OCI-LY1 (cell line): ENCODE results near the gene SLC16A13.

ENCODE experiments used
- H2AFZ ChIP-seq: fragments of 200-600 bp; sonication (generic), shearing (Covaris generic); 2 replicates; pipeline ENCODE4 v1.6.0; 2014; ENCODE audit warnings: antibody characterized with exemption, mild to moderate bottlenecking, low read length
- H3F3A ChIP-seq: fragments of 200-600 bp; sonication (generic), shearing (Covaris generic); 2 replicates; pipeline ENCODE4 v1.6.0; 2014; ENCODE audit warnings: mild to moderate bottlenecking, antibody characterized with exemption, low read length, moderate library complexity; ENCODE audit not compliant: insufficient read depth
- H3K27ac ChIP-seq: fragments of 200-600 bp; sonication (generic); 2 replicates; pipeline ENCODE4 v1.5.1; 2014; ENCODE audit warnings: low read length, mixed run types, mild to moderate bottlenecking, low read depth; ENCODE audit not compliant: poor library complexity, severe bottlenecking
- H3K27me3 ChIP-seq: fragments of 200-600 bp; sonication (generic); 2 replicates; pipeline ENCODE4 v1.6.0; 2014; ENCODE audit warnings: antibody characterized with exemption, mild to moderate bottlenecking, low read length, moderate library complexity; ENCODE audit not compliant: insufficient read depth
- H3K36me3 ChIP-seq: fragments of 200-600 bp; sonication (generic); 2 replicates; pipeline ENCODE4 v1.6.1; 2014; ENCODE audit warnings: mild to moderate bottlenecking, antibody characterized with exemption, low read length, moderate library complexity, mixed read lengths; ENCODE audit not compliant: insufficient read depth
- H3K4me1 ChIP-seq: fragments of 200-600 bp; sonication (generic); 2 replicates; pipeline ENCODE4 v1.5.1; 2014; ENCODE audit warnings: mild to moderate bottlenecking, low read length, moderate library complexity; ENCODE audit not compliant: insufficient read depth, severe bottlenecking
- H3K4me2 ChIP-seq: fragments of 200-600 bp; sonication (generic), shearing (Covaris generic); 2 replicates; pipeline ENCODE4 v1.6.1; 2014; ENCODE audit warnings: low read length
- H3K4me3 ChIP-seq: fragments of 200-600 bp; sonication (generic); 2 replicates; pipeline ENCODE4 v1.5.1; 2014; ENCODE audit warnings: low read length, low read depth, mild to moderate bottlenecking, mixed read lengths; ENCODE audit not compliant: poor library complexity, severe bottlenecking
- H3K79me2 ChIP-seq: fragments of 200-600 bp; shearing (Covaris generic); 2 replicates; pipeline ENCODE4 v1.6.1; 2016; ENCODE audit warnings: mixed run types, low read length, mixed read lengths; ENCODE audit not compliant: insufficient read depth
- H3K9ac ChIP-seq: fragments of 200-600 bp; sonication (generic), shearing (Covaris generic); 2 replicates; pipeline ENCODE4 v1.6.1; 2014; ENCODE audit warnings: mild to moderate bottlenecking, low read length, mixed read lengths
- H3K9me2 ChIP-seq: fragments of 200-600 bp; sonication (generic), shearing (Covaris generic); 2 replicates; pipeline ENCODE4 v1.6.1; 2014; ENCODE audit warnings: low read depth, mild to moderate bottlenecking, low read length, mixed read lengths
- H3K9me3 ChIP-seq: fragments of 200-600 bp; shearing (Covaris generic); 2 replicates; pipeline ENCODE4 v1.6.1; 2014; ENCODE audit warnings: low read length, mixed read lengths
- H4K20me1 ChIP-seq: fragments of 200-600 bp; sonication (generic), shearing (Covaris generic); 2 replicates; pipeline ENCODE4 v1.6.0; 2016; ENCODE audit warnings: mild to moderate bottlenecking, low read length; ENCODE audit not compliant: insufficient read depth
- EZH2 ChIP-seq: fragments of 200-600 bp; sonication (generic), shearing (Covaris generic); IDR thresholded peaks from 2 replicates; pipeline ENCODE4 v1.8.0; 2017; ENCODE audit warnings: borderline replicate concordance, mixed run types, mild to moderate bottlenecking, antibody characterized with exemption, low read length, moderate library complexity, mixed read lengths
- TF ChIP-seq, protein P1 (sequence below): fragments of 200-600 bp; sonication (generic), shearing (Covaris generic); IDR thresholded peaks from 2 replicates; pipeline ENCODE4 v1.5.1; 2017; ENCODE audit warnings: mild to moderate bottlenecking, antibody characterized with exemption, low read length, moderate library complexity, mixed read lengths

The SLC16A13 gene

DNA sequence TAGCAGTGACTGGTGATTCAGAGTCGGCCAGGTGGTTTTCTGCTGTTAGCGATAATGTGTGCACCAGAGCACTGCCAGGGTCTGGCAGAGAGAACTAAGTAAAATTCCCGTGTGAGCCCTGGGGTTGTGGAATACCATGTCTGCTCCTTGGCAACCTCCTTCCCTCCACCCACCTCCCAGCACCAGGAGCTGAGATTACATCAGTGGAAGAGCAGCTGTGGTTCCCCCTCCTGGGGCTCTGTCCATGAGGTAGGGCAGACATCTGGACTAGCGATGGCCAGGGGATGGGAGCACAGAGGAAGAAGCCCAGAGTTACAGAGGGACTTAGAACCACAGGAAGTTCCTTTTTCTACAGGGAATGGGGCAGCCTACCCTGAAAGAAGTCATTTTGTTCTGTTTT lies 28.4 kb downstream of the SLC16A13 start:
- Histone ChIP-seq H3K4me3 (no peak overlapping the region), H3K27me3 (peaks cover 6% of the 10 kb centered on the region; the same call in 1 of the 2 replicates), H3K4me2 (no peak overlapping the region), H3K4me1 (no peaks in the 10 kb centered on the region), H3K36me3 (no peaks in the 10 kb centered on the region; the same call in 1 of the 2 replicates), H3F3A (no peaks in the 10 kb centered on the region), H2AFZ (no peak overlapping the region), H3K9ac (no peak overlapping the region), H3K79me2 (no peaks in the 10 kb centered on the region), H3K9me3 (no peaks in the 10 kb centered on the region), H4K20me1 (no peaks in the 10 kb centered on the region), H3K27ac (no peak overlapping the region), H3K9me2 (no peaks in the 10 kb centered on the region)
- no peak for TF ChIP-seq EZH2
- TF ChIP-seq, protein P1, sequence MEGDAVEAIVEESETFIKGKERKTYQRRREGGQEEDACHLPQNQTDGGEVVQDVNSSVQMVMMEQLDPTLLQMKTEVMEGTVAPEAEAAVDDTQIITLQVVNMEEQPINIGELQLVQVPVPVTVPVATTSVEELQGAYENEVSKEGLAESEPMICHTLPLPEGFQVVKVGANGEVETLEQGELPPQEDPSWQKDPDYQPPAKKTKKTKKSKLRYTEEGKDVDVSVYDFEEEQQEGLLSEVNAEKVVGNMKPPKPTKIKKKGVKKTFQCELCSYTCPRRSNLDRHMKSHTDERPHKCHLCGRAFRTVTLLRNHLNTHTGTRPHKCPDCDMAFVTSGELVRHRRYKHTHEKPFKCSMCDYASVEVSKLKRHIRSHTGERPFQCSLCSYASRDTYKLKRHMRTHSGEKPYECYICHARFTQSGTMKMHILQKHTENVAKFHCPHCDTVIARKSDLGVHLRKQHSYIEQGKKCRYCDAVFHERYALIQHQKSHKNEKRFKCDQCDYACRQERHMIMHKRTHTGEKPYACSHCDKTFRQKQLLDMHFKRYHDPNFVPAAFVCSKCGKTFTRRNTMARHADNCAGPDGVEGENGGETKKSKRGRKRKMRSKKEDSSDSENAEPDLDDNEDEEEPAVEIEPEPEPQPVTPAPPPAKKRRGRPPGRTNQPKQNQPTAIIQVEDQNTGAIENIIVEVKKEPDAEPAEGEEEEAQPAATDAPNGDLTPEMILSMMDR: no peak

GRCh38 chr17:7067198-7067597 lies 31.4 kb downstream of the SLC16A13 start:
- no peaks in the 10 kb centered on the region for H4K20me1 ChIP-seq
- H3K4me1 ChIP-seq: no peaks in the 10 kb centered on the region
- no peak overlapping the region for H2AFZ ChIP-seq
- no peaks in the 10 kb centered on the region for H3K79me2 ChIP-seq
- H3K4me3 ChIP-seq: no peak overlapping the region
- no peak overlapping the region for H3K9ac ChIP-seq
- H3K9me2 ChIP-seq: no peaks in the 10 kb centered on the region
- no peak overlapping the region for H3K4me2 ChIP-seq
- H3K36me3 ChIP-seq: no peaks in the 10 kb centered on the region; the same call in 1 of the 2 replicates
- H3K9me3 ChIP-seq: no peaks in the 10 kb centered on the region
- H3F3A ChIP-seq: no peaks in the 10 kb centered on the region
- TF ChIP-seq, protein P1: no peak
- no peak for TF ChIP-seq EZH2
- peaks cover 6% of the 10 kb centered on the region; the same call in 1 of the 2 replicates for H3K27me3 ChIP-seq
- no peak overlapping the region for H3K27ac ChIP-seq

DNA sequence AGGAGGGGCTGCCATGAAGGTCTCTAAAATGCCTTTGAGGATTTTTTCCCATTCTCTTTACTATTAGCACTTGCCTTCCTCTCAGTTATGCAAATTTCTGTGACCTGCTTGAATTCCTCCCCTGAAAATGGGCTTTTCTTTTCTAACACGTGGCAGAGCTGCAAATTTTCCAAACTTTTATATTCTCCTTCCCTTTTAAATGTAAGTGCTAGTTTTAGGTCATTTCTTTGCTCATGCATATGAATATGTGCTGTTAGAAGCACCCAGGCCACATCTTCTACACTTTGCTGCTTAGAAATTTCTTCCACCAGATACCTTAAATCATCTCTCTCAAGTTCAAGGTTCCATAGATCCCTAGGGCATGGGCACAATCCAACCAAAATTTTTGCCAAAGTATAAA lies 32.5 kb downstream of the SLC16A13 start:
- Histone ChIP-seq H3F3A (no peaks in the 10 kb centered on the region), H3K27me3 (peaks cover 6% of the 10 kb centered on the region; the same call in 1 of the 2 replicates), H3K27ac (no peak overlapping the region), H3K9me2 (no peaks in the 10 kb centered on the region), H2AFZ (no peak overlapping the region), H3K79me2 (no peaks in the 10 kb centered on the region), H3K36me3 (no peaks in the 10 kb centered on the region; the same call in 1 of the 2 replicates), H3K9me3 (no peaks in the 10 kb centered on the region), H3K4me1 (no peaks in the 10 kb centered on the region), H4K20me1 (no peaks in the 10 kb centered on the region), H3K4me2 (no peak overlapping the region), H3K4me3 (no peak overlapping the region), H3K9ac (no peak overlapping the region)
- TF ChIP-seq, protein P1: no peak
- no peak for TF ChIP-seq EZH2
